ENCODE data around the gene CISH.

Gene CISH

DNA sequence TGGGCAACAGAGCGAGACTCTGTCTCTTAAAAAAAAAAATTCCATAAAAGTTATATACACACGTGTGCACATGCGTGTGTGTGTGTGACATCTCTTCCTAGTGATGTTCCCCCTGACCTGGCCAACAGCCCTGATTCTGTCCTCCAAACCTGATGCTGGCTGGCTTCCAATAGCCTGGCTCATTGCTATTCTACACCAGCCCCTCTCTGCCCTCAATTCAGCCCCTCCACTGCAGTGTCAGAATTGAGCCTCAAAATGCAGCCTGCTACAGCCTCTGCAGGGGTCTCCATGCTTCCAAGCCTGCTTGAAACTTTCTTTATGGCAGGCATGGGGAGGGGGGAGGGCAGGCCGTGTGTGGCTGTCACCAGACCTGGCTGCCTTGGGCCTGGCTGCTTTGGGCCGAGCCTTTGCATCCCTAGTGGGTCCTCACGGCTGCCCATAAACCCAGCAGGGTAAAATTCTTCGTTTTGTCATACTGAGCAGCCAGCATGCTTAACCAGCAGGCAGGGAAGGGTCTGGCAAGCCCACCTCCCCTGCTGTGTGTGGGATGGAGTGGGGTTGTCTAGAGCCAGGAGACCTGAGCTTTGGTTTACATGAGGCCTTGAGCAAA, 40.5 kb upstream of the CISH start:
- peaks cover 25% of the 10 kb centered on the region for H3K4me1 ChIP-seq (ENCODE audit: control insufficient read depth, insufficient read depth, low read length)
- no peak overlapping the region for H3K9ac ChIP-seq (ENCODE audit: low read length)

GRCh38 chr3:50651445-50651844, 39.9 kb upstream of the CISH start:
- Histone ChIP-seq H3K9me3 (ENCODE audit: control insufficient read depth, insufficient read depth, low read depth, low read length) (no peaks in the 10 kb centered on the region), H3K27me3 (ENCODE audit: control insufficient read depth, insufficient read depth, low read length) (no peaks in the 10 kb centered on the region), H3K4me3 (ENCODE audit: low read depth, low read length) (no peak overlapping the region), H3K9ac (ENCODE audit: low read length) (no peak overlapping the region), H3K36me3 (ENCODE audit: control insufficient read depth, insufficient read depth, low read length) (peaks cover 19% of the 10 kb centered on the region), H3K4me1 (ENCODE audit: control insufficient read depth, insufficient read depth, low read length) (peaks cover 25% of the 10 kb centered on the region), H3K27ac (ENCODE audit: low read depth, low read length) (no peak overlapping the region)

More for the DNA sequence above, 40.5 kb upstream of the CISH start:
- Histone ChIP-seq H3K4me3 (ENCODE audit: low read depth, low read length) (no peak overlapping the region), H3K27ac (ENCODE audit: low read depth, low read length) (no peak overlapping the region), H3K27me3 (ENCODE audit: control insufficient read depth, insufficient read depth, low read length) (no peaks in the 10 kb centered on the region), H3K36me3 (ENCODE audit: control insufficient read depth, insufficient read depth, low read length) (peaks cover 13% of the 10 kb centered on the region), H3K9me3 (ENCODE audit: control insufficient read depth, insufficient read depth, low read depth, low read length) (no peaks in the 10 kb centered on the region)

DNA sequence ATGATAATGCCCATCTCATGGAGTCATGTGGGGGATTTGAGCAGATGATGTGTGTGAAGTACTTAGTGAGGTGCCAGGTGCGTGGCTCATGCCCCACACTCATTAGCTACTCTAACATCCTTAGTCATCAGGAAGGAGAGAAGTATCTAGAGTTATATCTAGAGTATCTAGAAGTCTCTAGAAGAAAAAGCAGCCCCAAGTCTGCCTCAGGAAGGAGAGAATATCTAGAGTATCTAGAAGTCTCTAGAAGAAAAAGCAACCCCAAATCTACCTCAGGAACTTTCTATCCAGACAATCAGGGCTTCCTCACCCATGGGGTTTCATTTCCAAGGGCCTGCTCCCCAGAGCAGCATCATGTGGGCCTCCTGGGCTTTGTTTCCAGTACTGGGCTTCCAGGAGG, 38.4 kb upstream of the CISH start:
- no peak overlapping the region for H3K4me3 ChIP-seq (ENCODE audit: low read depth, low read length)
- H3K27ac ChIP-seq (ENCODE audit: low read depth, low read length) = no peak overlapping the region
- no peak overlapping the region for H3K9ac ChIP-seq (ENCODE audit: low read length)
- no peaks in the 10 kb centered on the region for H3K9me3 ChIP-seq (ENCODE audit: control insufficient read depth, insufficient read depth, low read depth, low read length)
- H3K4me1 ChIP-seq (ENCODE audit: control insufficient read depth, insufficient read depth, low read length) = peaks cover 25% of the 10 kb centered on the region
- H3K36me3 ChIP-seq (ENCODE audit: control insufficient read depth, insufficient read depth, low read length) = peaks cover 30% of the 10 kb centered on the region
- no peaks in the 10 kb centered on the region for H3K27me3 ChIP-seq (ENCODE audit: control insufficient read depth, insufficient read depth, low read length)

DNA sequence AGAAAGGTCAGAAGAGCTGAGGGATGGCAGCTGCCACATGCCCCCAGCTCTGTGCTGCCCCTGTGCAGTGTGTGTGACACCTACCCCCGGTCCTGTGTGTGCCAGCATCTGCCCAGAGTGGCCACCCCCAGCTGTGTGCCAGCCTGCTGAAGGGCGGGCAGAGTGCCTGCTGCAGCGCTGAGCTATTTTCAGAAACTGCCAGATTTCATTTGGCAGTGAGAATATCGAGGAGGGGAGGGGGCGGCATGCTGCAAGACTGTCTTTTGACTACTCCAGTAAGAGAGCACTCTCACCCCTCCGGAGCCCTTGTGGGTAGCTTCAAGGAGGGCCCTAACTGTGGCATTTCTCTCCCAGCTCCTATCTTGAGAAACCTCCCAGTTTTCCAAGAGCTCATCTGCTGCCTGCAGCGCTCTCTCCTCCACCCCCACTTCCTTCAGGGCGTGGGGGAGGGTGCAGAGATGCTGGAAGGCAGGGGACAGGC, 37.9 kb upstream of the CISH start:
- no peaks in the 10 kb centered on the region for H3K27me3 ChIP-seq (ENCODE audit: control insufficient read depth, insufficient read depth, low read length)
- no peak overlapping the region for H3K4me3 ChIP-seq (ENCODE audit: low read depth, low read length)
- no peak overlapping the region for H3K9ac ChIP-seq (ENCODE audit: low read length)
- peaks cover 31% of the 10 kb centered on the region for H3K36me3 ChIP-seq (ENCODE audit: control insufficient read depth, insufficient read depth, low read length)
- H3K4me1 ChIP-seq (ENCODE audit: control insufficient read depth, insufficient read depth, low read length) = peaks cover 25% of the 10 kb centered on the region
- no peaks in the 10 kb centered on the region for H3K9me3 ChIP-seq (ENCODE audit: control insufficient read depth, insufficient read depth, low read depth, low read length)
- no peak overlapping the region for H3K27ac ChIP-seq (ENCODE audit: low read depth, low read length)

GRCh38 chr3:50648944-50649343, 37.4 kb upstream of the CISH start:
- Histone ChIP-seq H3K9ac (ENCODE audit: low read length) (no peak overlapping the region), H3K9me3 (ENCODE audit: control insufficient read depth, insufficient read depth, low read depth, low read length) (no peaks in the 10 kb centered on the region), H3K27ac (ENCODE audit: low read depth, low read length) (no peak overlapping the region), H3K36me3 (ENCODE audit: control insufficient read depth, insufficient read depth, low read length) (peaks cover 36% of the 10 kb centered on the region), H3K27me3 (ENCODE audit: control insufficient read depth, insufficient read depth, low read length) (no peaks in the 10 kb centered on the region), H3K4me1 (ENCODE audit: control insufficient read depth, insufficient read depth, low read length) (peaks cover 25% of the 10 kb centered on the region), H3K4me3 (ENCODE audit: low read depth, low read length) (no peak overlapping the region)

GRCh38 chr3:50648313-50648712, 36.7 kb upstream of the CISH start:
- Histone ChIP-seq H3K27me3 (ENCODE audit: control insufficient read depth, insufficient read depth, low read length) (no peaks in the 10 kb centered on the region), H3K4me1 (ENCODE audit: control insufficient read depth, insufficient read depth, low read length) (peaks cover 25% of the 10 kb centered on the region), H3K27ac (ENCODE audit: low read depth, low read length) (no peak overlapping the region), H3K9me3 (ENCODE audit: control insufficient read depth, insufficient read depth, low read depth, low read length) (no peaks in the 10 kb centered on the region), H3K36me3 (ENCODE audit: control insufficient read depth, insufficient read depth, low read length) (peaks cover 40% of the 10 kb centered on the region), H3K4me3 (ENCODE audit: low read depth, low read length) (no peak overlapping the region), H3K9ac (ENCODE audit: low read length) (no peak overlapping the region)

DNA sequence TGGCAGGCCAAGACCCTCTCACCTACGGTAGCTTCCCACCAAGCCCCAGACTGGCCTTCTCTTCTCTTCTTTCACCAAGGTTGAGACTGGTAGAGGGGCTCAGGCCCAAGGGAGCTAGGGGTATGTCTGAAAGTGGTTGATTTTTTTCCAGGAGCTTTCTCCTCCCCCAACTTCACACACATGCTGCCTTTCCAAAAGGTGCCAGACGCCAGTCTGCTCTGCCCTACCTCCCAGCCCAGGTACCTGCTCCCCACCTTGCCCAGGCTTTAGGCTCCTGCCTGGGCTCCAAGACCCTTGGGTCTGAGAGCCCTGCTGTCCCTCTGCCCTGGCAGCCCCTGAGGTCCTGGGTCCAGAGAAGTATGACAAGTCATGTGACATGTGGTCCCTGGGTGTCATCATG, 33.8 kb upstream of the CISH start:
- Histone ChIP-seq H3K36me3 (ENCODE audit: control insufficient read depth, insufficient read depth, low read length) (peaks cover 62% of the 10 kb centered on the region), H3K4me3 (ENCODE audit: low read depth, low read length) (no peak overlapping the region), H3K9me3 (ENCODE audit: control insufficient read depth, insufficient read depth, low read depth, low read length) (no peaks in the 10 kb centered on the region), H3K4me1 (ENCODE audit: control insufficient read depth, insufficient read depth, low read length) (peaks cover 16% of the 10 kb centered on the region), H3K9ac (ENCODE audit: low read length) (no peak overlapping the region), H3K27ac (ENCODE audit: low read depth, low read length) (no peak overlapping the region), H3K27me3 (ENCODE audit: control insufficient read depth, insufficient read depth, low read length) (no peaks in the 10 kb centered on the region)

- Histone ChIP-seq H3K4me3 (ENCODE audit: low read depth, low read length) (no peak overlapping the region), H3K27ac (ENCODE audit: low read depth, low read length) (no peak overlapping the region), H3K4me1 (ENCODE audit: control insufficient read depth, insufficient read depth, low read length) (peaks cover 13% of the 10 kb centered on the region), H3K27me3 (ENCODE audit: control insufficient read depth, insufficient read depth, low read length) (no peaks in the 10 kb centered on the region), H3K36me3 (ENCODE audit: control insufficient read depth, insufficient read depth, low read length) (peaks cover 62% of the 10 kb centered on the region), H3K9ac (ENCODE audit: low read length) (no peak overlapping the region), H3K9me3 (ENCODE audit: control insufficient read depth, insufficient read depth, low read depth, low read length) (no peaks in the 10 kb centered on the region)
These were observed 33.0 kb upstream of the CISH start for GRCh38 chr3:50644561-50644960.

GRCh38 chr3:50642382-50642781, 30.8 kb upstream of the CISH start:
- Histone ChIP-seq H3K9me3 (ENCODE audit: control insufficient read depth, insufficient read depth, low read depth, low read length) (no peaks in the 10 kb centered on the region), H3K27me3 (ENCODE audit: control insufficient read depth, insufficient read depth, low read length) (no peaks in the 10 kb centered on the region), H3K9ac (ENCODE audit: low read length) (no peak overlapping the region), H3K4me1 (ENCODE audit: control insufficient read depth, insufficient read depth, low read length) (peaks cover 19% of the 10 kb centered on the region), H3K36me3 (ENCODE audit: control insufficient read depth, insufficient read depth, low read length) (peaks cover 52% of the 10 kb centered on the region), H3K27ac (ENCODE audit: low read depth, low read length) (no peak overlapping the region), H3K4me3 (ENCODE audit: low read depth, low read length) (no peak overlapping the region)

DNA sequence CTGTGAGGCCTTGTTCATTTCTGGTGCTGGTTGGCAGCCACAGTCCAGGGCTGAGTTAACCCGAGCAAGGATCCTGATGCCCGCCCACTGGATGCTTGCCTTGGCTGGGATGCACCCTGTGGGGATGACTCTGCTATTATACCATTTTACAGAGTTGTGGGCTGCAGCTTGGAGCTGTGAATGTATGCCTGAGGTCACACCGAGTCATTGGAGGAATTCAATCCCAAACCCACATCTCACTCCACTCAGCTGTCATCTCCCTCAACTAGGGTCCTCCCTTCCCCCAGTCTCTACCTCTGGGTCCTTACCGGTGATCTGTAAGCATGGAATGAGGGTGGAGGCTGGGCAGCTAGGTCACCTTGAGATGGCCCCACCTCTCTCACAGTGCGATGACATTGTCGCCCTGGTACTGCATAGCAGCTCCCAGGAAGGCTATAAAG, 27.5 kb upstream of the CISH start:
- Histone ChIP-seq H3K9ac (ENCODE audit: low read length) (no peak overlapping the region), H3K36me3 (ENCODE audit: control insufficient read depth, insufficient read depth, low read length) (peaks cover 27% of the 10 kb centered on the region), H3K9me3 (ENCODE audit: control insufficient read depth, insufficient read depth, low read depth, low read length) (no peaks in the 10 kb centered on the region), H3K27ac (ENCODE audit: low read depth, low read length) (no peak overlapping the region), H3K4me3 (ENCODE audit: low read depth, low read length) (no peak overlapping the region), H3K27me3 (ENCODE audit: control insufficient read depth, insufficient read depth, low read length) (no peaks in the 10 kb centered on the region), H3K4me1 (ENCODE audit: control insufficient read depth, insufficient read depth, low read length) (peaks cover 26% of the 10 kb centered on the region)

DNA sequence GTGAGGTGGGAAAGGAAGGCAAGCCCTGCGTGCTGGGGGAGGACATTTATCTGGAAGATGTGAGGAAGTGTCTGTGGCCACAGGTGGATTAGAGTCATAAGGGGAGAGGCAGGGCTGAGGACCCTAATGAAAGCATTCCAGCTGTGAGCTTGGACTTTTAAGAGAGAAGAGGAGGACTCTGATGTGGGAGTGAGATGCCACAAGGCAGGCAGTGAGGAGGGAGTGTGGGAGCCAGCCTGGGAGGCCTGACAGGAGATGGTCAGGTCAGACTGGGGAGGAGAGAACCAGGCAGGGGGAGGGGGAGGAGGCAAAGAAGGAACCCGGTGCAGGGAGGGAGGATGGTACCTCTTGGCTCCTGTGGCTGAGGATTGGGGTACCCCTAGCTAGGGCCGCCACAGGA, 26.4 kb upstream of the CISH start:
- Histone ChIP-seq H3K36me3 (ENCODE audit: control insufficient read depth, insufficient read depth, low read length) (peaks cover 18% of the 10 kb centered on the region), H3K9ac (ENCODE audit: low read length) (no peak overlapping the region), H3K9me3 (ENCODE audit: control insufficient read depth, insufficient read depth, low read depth, low read length) (no peaks in the 10 kb centered on the region), H3K4me3 (ENCODE audit: low read depth, low read length) (no peak overlapping the region), H3K27me3 (ENCODE audit: control insufficient read depth, insufficient read depth, low read length) (no peaks in the 10 kb centered on the region), H3K27ac (ENCODE audit: low read depth, low read length) (no peak overlapping the region), H3K4me1 (ENCODE audit: control insufficient read depth, insufficient read depth, low read length) (peaks cover 26% of the 10 kb centered on the region)

Measured in HUES6 (cell line).